Stimulated activated CD8-positive, alpha-beta memory T cell treated with anti-CD3 and anti-CD28 coated beads, Interleukin-7, amount 100 ng/mL, for 4 hours (primary cell): ENCODE results near the gene ZNF146.
"Not testable (repeated sequence)": the region's sequence is repeated elsewhere in the genome, so short reads cannot be mapped to it uniquely, and the experiment has no call there.

Experiments used
- DNase-seq, 2 donors: peaks; one replicate each; pipeline ENCODE4 v3.0.0-alpha.2; 2020; ENCODE audit warnings: low read depth in 2 of 2

The ZNF146 gene

GRCh38 chr19:36269295-36269694 is 54.4 kb downstream of the ZNF146 start:
- DNase-seq: not testable (repeated sequence)
